PFSK-1 (cell line): ENCODE results near the gene ADRB2.

Experiments
- POLR2AphosphoS5 ChIP-seq: IDR thresholded peaks from 2 replicates; pipeline ENCODE4 v1.6.1; 2012; ENCODE audit warnings: low read depth, mild to moderate bottlenecking, control low read depth, low read length, moderate library complexity
- SIN3A ChIP-seq: IDR thresholded peaks from 2 replicates; pipeline ENCODE4 v1.6.1; 2012; ENCODE audit warnings: mild to moderate bottlenecking, low read length, moderate library complexity, borderline replicate concordance; ENCODE audit not compliant: insufficient read depth
- TAF1 ChIP-seq: IDR thresholded peaks from 2 replicates; pipeline ENCODE4 v1.6.1; 2012; ENCODE audit warnings: low read length, control low read depth, borderline replicate concordance; ENCODE audit not compliant: insufficient read depth
- TF ChIP-seq, protein P1 (sequence below), 2 experiments: IDR thresholded peaks; 2 replicates each; pipeline versions ENCODE4 v1.6.1 to v1.8.0; 2011 to 2012; ENCODE audit warnings: low read depth in 2 of 2, low read length in 2 of 2, control low read depth in 1 of 2, inconsistent platforms in 1 of 2, mild to moderate bottlenecking in 1 of 2, moderate library complexity in 1 of 2; ENCODE audit not compliant: insufficient read depth in 1 of 2

DNA sequence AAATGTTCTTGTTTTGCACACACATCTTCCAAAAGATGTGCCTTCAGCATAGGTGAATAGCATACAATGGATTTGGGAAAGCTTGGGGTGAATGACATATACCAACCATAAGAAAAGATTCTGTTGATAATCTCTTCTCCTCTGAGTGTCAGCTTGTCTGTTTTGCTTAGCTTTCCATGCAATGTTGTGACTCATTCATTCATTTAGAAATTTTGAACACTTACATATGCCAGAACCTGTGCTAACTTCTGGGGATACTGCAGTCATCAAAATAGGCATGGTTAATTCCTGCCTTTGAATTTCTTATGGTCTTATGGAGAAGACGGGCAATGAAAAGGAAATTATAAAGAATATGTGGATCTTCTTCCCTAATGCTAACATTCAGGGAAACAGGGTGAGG, 14.1 kb downstream of the ADRB2 start:
- no peak for TF ChIP-seq POLR2AphosphoS5
- no peak for TF ChIP-seq TAF1
- TF ChIP-seq, protein P1, sequence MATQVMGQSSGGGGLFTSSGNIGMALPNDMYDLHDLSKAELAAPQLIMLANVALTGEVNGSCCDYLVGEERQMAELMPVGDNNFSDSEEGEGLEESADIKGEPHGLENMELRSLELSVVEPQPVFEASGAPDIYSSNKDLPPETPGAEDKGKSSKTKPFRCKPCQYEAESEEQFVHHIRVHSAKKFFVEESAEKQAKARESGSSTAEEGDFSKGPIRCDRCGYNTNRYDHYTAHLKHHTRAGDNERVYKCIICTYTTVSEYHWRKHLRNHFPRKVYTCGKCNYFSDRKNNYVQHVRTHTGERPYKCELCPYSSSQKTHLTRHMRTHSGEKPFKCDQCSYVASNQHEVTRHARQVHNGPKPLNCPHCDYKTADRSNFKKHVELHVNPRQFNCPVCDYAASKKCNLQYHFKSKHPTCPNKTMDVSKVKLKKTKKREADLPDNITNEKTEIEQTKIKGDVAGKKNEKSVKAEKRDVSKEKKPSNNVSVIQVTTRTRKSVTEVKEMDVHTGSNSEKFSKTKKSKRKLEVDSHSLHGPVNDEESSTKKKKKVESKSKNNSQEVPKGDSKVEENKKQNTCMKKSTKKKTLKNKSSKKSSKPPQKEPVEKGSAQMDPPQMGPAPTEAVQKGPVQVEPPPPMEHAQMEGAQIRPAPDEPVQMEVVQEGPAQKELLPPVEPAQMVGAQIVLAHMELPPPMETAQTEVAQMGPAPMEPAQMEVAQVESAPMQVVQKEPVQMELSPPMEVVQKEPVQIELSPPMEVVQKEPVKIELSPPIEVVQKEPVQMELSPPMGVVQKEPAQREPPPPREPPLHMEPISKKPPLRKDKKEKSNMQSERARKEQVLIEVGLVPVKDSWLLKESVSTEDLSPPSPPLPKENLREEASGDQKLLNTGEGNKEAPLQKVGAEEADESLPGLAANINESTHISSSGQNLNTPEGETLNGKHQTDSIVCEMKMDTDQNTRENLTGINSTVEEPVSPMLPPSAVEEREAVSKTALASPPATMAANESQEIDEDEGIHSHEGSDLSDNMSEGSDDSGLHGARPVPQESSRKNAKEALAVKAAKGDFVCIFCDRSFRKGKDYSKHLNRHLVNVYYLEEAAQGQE (IDR thresholded peaks at IDR 0.05; ENCODE audit: insufficient read depth in 1 of 2, low read depth in 2 of 2, low read length in 2 of 2), result no peak
- TF ChIP-seq SIN3A, result no peak
